Measurements from ENCODE around the gene RAB38. TPM values are rescaled to one million over a fixed set of nuclear protein-coding genes. Genes with fewer than 3 reads are reported as not detected.

RAB38 gene
- total and polyA plus RNA-seq, 10 of the 15 experiments (the other 5 are each of a cell fraction or from before 2014, with no cell fraction given): 8.4 to 30.5 (median 11.7) TPM

- peak; percentile 63; the same call in 1 of the 2 replicates for TF ChIP-seq MLLT1 (IDR thresholded peaks at IDR 0.05)
- peak; percentile 77; the same call in 1 of the 2 replicates for TF ChIP-seq NFIC (IDR thresholded peaks at IDR 0.05; ENCODE audit: low read depth, low read length)
- no peak for TF ChIP-seq BCLAF1 (IDR thresholded peaks at IDR 0.05)
- TF ChIP-seq NFYA (IDR thresholded peaks at IDR 0.05; ENCODE audit: borderline replicate concordance, low read depth, low read length): no peak
- TF ChIP-seq MAX (IDR thresholded peaks at IDR 0.05; ENCODE audit: low read depth, low read length): no peak
- peak; percentile 66 for TF ChIP-seq ATF2 (IDR thresholded peaks at IDR 0.05; ENCODE audit: low read length)
- TF ChIP-seq ESRRA (IDR thresholded peaks at IDR 0.05; ENCODE audit: low read length): no peak
- TF ChIP-seq, protein P1, sequence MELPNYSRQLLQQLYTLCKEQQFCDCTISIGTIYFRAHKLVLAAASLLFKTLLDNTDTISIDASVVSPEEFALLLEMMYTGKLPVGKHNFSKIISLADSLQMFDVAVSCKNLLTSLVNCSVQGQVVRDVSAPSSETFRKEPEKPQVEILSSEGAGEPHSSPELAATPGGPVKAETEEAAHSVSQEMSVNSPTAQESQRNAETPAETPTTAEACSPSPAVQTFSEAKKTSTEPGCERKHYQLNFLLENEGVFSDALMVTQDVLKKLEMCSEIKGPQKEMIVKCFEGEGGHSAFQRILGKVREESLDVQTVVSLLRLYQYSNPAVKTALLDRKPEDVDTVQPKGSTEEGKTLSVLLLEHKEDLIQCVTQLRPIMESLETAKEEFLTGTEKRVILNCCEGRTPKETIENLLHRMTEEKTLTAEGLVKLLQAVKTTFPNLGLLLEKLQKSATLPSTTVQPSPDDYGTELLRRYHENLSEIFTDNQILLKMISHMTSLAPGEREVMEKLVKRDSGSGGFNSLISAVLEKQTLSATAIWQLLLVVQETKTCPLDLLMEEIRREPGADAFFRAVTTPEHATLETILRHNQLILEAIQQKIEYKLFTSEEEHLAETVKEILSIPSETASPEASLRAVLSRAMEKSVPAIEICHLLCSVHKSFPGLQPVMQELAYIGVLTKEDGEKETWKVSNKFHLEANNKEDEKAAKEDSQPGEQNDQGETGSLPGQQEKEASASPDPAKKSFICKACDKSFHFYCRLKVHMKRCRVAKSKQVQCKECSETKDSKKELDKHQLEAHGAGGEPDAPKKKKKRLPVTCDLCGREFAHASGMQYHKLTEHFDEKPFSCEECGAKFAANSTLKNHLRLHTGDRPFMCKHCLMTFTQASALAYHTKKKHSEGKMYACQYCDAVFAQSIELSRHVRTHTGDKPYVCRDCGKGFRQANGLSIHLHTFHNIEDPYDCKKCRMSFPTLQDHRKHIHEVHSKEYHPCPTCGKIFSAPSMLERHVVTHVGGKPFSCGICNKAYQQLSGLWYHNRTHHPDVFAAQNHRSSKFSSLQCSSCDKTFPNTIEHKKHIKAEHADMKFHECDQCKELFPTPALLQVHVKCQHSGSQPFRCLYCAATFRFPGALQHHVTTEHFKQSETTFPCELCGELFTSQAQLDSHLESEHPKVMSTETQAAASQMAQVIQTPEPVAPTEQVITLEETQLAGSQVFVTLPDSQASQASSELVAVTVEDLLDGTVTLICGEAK (IDR thresholded peaks at IDR 0.05; ENCODE audit: borderline replicate concordance): no peak
- peak; percentile 92 for TF ChIP-seq PAX8 (IDR thresholded peaks at IDR 0.05)
- no peak for TF ChIP-seq TBL1XR1 (IDR thresholded peaks at IDR 0.05; ENCODE audit: low read depth, low read length)
- TF ChIP-seq ZNF24 (IDR thresholded peaks at IDR 0.05): peak; percentile 58; the same call in 1 of the 2 replicates
- TF ChIP-seq SIN3A (IDR thresholded peaks at IDR 0.05; ENCODE audit: low read depth, low read length): no peak
- no peak for TF ChIP-seq MEF2A (IDR thresholded peaks at IDR 0.05; ENCODE audit: insufficient read depth, low read depth, low read length)
- TF ChIP-seq YY1 (IDR thresholded peaks at IDR 0.05; ENCODE audit: low read depth, low read length): no peak
- TF ChIP-seq FOXM1 (IDR thresholded peaks at IDR 0.05; ENCODE audit: low read depth, low read length): peak; percentile 74; the same call in 1 of the 2 replicates
- TF ChIP-seq IRF4 (IDR thresholded peaks at IDR 0.05; ENCODE audit: low read depth, low read length): no peak
- TF ChIP-seq ATF7 (IDR thresholded peaks at IDR 0.05; ENCODE audit: low read depth): peak; percentile 94
- no peak for TF ChIP-seq FOXK2 (IDR thresholded peaks at IDR 0.05)
- TF ChIP-seq MEF2B (IDR thresholded peaks at IDR 0.05; ENCODE audit: partially characterized antibody, poor library complexity, severe bottlenecking): peak; percentile 56
- no peak for TF ChIP-seq MYC (IDR thresholded peaks at IDR 0.05; ENCODE audit: insufficient read depth, insufficient read length, insufficient replicate concordance, low read length, severe bottlenecking)
- no peak for TF ChIP-seq ZZZ3 (IDR thresholded peaks at IDR 0.05; ENCODE audit: control insufficient read depth, insufficient read length, low read depth)
- TF ChIP-seq TAF1 (IDR thresholded peaks at IDR 0.05; ENCODE audit: borderline replicate concordance, low read depth, low read length): no peak
Measured at GRCh38 chr11:88193278-88193677, 18.0 kb upstream of the RAB38 start (continued).
